Ectodermal cell (in vitro differentiated cells): ENCODE results near the gene SHMT1. TPM values are rescaled to one million over a fixed set of nuclear protein-coding genes. Genes with fewer than 3 reads are reported as not detected.
"Not testable (repeated sequence)": the region's sequence is repeated elsewhere in the genome, so short reads cannot be mapped to it uniquely, and the experiment has no call there.

ENCODE experiments used
- H3K27ac ChIP-seq: 2 replicates; pipeline ENCODE4 v1.7.0; 2013; ENCODE audit warnings: mild to moderate bottlenecking, low read depth, low read length; ENCODE audit not compliant: insufficient read depth, poor library complexity, severe bottlenecking
- H3K27me3 ChIP-seq: 2 replicates; pipeline ENCODE4 v1.7.0; 2013; ENCODE audit warnings: mild to moderate bottlenecking, low read length; ENCODE audit not compliant: insufficient read depth, control insufficient read depth, poor library complexity, severe bottlenecking
- H3K36me3 ChIP-seq: one replicate; pipeline ENCODE4 v1.7.0; 2013; ENCODE audit warnings: low read length; ENCODE audit not compliant: control insufficient read depth, insufficient read depth
- H3K4me1 ChIP-seq: one replicate; pipeline ENCODE4 v1.7.0; 2013; ENCODE audit warnings: low read length; ENCODE audit not compliant: control insufficient read depth, insufficient read depth
- H3K4me3 ChIP-seq: 2 replicates; pipeline ENCODE4 v1.7.0; 2013; ENCODE audit warnings: low read depth, low read length, control low read depth; ENCODE audit not compliant: insufficient read depth
- H3K9me3 ChIP-seq: 2 replicates; pipeline ENCODE4 v1.7.0; 2013; ENCODE audit warnings: mild to moderate bottlenecking, low read length, moderate library complexity; ENCODE audit not compliant: control insufficient read depth
- WGBS, 2 experiments: methylation state at CpG; one replicate each; pipeline ENCODE4 v1.1.7; 2013; ENCODE audit warnings: missing lambda C conversion rate in 2 of 2; 5-methylcytosine and 5-hydroxymethylcytosine counted together
- polyA plus RNA-seq, 4 experiments: library from polyadenylated mRNA; stranded (reverse); fragments of 50-300 nt; gene quantifications; one replicate each; pipeline ENCODE4 v1.2.3, GENCODE V29; 2013

Gene SHMT1
- 33.7 TPM for polyA plus RNA-seq (2013, experiment 1 of 4)
- polyA plus RNA-seq (2013, experiment 2 of 4): 32.4 TPM
- polyA plus RNA-seq (2013, experiment 3 of 4): 19.7 TPM
- 19.9 TPM for polyA plus RNA-seq (2013, experiment 4 of 4)

GRCh38 chr17:18363101-18364049 lies at the start of gene SHMT1:
Gene SHMT1, minus strand, starts transcription at chr17:18363550. Its CDS starts 7,569 bp downstream, at chr17:18355981.
- H3K36me3 ChIP-seq: peaks cover 4% of the 10 kb centered on the region
- H3K4me1 ChIP-seq: no peaks in the 10 kb centered on the region
- H3K4me3 ChIP-seq: peak within 1 kb of the TSS; percentile 87
- H3K27ac ChIP-seq: no peak within 1 kb of the TSS
- no peaks in the 10 kb centered on the region for H3K9me3 ChIP-seq
- no peaks in the 10 kb centered on the region for H3K27me3 ChIP-seq
- 1 to 2% methylated on average over 75 to 76 of the region's 76 CpGs for WGBS, 2 experiments

DNA sequence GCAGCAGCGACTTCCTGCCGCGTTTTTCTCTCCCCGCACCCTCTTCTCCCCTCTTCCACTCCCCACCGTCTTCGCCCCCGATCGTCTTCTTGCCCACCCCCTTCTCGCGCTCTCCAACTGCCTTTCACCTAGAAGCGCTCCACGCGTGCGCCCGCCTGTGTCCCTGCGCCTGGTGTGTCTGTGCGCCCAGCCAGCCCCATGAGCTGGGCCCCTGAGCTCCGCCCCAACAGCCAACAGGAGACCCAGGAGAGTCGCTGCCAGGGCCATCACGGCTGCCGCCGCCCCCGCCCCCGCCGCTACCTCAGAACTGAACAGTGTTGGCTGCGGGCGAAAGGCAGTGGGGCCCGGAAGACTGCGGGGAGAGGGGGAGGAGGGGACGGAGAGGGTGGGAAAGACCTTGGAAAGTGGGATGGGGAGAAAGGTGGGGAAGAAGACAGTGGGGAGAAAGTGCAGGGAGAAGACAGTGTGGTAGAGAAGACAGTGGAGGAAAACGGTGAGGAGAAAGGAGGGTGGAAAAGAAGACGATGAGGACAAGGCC lies 48.7 kb upstream of the SHMT1 start:
- WGBS, 2 experiments: no CpG with 5 or more reads among the region's 32 CpGs
- not testable (repeated sequence) for H3K9me3 ChIP-seq, H3K4me1 ChIP-seq, H3K27me3 ChIP-seq, H3K36me3 ChIP-seq, H3K27ac ChIP-seq
- peak overlapping the region; percentile 49 for H3K4me3 ChIP-seq

DNA sequence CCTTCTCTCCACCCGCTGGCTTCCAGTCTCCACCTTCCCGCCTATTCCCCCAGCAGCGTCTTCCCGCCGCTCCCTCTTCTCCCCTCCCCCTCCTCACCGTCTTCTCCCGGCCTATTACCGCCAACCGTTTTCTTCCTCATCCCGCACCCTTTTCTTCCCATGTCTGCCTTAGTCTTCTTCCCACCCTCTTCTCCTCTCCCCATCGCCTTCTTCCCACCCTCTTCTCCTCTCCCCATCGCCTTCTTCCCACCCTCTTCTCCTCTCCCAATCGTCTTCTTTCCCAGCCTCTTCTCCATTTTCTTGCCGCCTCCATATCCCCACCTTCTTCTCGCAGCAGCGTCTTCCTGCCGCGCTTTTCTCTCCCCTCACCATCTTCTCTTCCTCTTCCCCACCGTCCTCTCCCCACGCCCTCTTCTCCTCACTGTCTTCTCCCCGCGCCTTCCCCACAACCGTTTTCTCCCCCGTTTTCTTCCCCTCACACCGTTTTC lies 48.1 kb upstream of the SHMT1 start:
- H3K4me3 ChIP-seq: peak overlapping the region; percentile 49
- not testable (repeated sequence) for H3K4me1 ChIP-seq, H3K36me3 ChIP-seq, H3K27me3 ChIP-seq, H3K9me3 ChIP-seq
- 0% methylated on average over 23 of the region's 25 CpGs for WGBS, 2 experiments
- H3K27ac ChIP-seq: peak overlapping the region; percentile 79

DNA sequence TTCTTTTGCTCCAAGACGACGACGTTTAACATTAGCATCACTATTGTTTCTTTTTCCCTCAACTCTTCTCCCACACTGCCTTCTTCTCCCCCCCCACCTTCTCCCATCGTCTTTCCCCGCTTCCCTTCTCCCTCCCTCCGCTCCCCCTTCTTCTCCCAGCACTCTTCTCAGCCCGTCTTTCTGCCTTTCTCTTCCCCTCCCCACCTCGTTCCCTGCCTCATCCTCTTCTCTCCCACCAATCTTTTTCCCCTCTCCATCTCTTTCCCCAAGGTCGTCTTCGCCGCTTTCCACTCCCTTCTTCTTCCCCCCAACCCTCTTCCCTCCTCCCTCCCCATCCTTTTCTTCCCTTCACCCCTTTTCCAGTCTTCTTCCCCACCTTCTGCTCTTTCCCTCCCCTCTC lies 47.4 kb upstream of the SHMT1 start:
- not testable (repeated sequence) for H3K4me1 ChIP-seq, H3K9me3 ChIP-seq, H3K27me3 ChIP-seq, H3K36me3 ChIP-seq
- peak overlapping the region; percentile 44 for H3K27ac ChIP-seq
- WGBS, 2 experiments: 0% methylated on average over 11 of the region's 11 CpGs
- H3K4me3 ChIP-seq: peak overlapping the region; percentile 34

DNA sequence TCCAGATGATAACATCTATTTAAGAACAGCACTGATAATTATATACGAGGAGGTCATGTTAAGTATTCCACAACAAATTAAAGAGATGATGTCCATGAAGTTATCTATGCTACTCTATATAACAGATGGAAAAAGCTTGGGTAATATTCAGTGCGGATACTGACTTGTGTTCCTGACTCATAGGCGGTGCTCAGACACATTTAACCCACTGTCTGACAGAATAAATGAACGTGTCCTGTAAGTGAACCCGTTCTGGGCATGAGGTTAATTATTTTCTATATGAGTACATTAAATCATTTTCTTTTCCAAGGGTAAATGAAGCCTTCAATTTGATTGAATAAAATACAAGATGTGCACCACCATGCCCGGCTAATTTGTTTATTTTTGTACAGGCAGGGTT lies 46.0 kb upstream of the SHMT1 start:
- 79 to 89% methylated on average over 3 to 5 of the region's 6 CpGs for WGBS, 2 experiments
- H3K27ac ChIP-seq, H3K9me3 ChIP-seq, H3K4me1 ChIP-seq, H3K27me3 ChIP-seq, H3K4me3 ChIP-seq, H3K36me3 ChIP-seq: not testable (repeated sequence)

DNA sequence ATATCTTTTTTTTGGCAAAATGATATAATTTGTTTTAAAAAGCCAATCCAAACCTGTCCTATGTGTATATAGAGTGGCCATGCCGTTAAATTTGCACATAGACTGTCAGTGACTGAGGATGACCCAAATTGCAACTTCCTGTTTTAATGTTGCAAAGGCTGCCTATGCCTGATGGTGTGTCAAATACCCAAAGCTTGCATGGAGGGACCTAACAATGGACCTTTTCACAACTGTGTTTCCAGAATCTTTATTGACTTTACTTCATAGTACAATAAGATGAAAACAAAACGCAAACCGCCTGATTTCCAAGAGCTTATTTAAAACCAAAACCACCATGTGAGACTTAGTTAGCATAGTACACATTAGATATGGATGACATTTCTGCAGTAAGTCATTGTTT lies 45.6 kb upstream of the SHMT1 start:
- not testable (repeated sequence) for H3K4me1 ChIP-seq, H3K9me3 ChIP-seq, H3K27me3 ChIP-seq, H3K4me3 ChIP-seq, H3K27ac ChIP-seq, H3K36me3 ChIP-seq
- WGBS, 2 experiments: 62 to 63% methylated on average over 2 to 3 of the region's 3 CpGs

DNA sequence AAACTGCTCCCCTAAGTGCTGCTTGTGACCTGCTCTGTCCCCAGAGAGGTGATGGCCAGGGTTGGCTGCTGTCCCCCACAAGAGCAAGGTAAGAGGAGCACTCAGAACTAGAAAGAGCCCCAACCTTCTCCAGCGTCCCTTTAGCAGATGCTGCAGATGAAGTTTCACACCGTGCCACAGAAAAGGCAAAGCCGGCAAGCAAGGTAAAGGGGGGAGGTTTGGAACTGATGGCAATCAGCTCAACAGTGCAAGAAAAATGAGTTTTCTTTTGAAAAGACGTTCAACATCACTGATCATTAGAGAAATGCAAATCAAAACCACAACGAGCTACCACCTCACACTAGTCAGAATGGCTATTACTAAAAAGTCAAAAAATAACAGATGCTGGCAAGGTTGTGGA lies 40.3 kb upstream of the SHMT1 start:
- not testable (repeated sequence) for H3K36me3 ChIP-seq, H3K9me3 ChIP-seq, H3K27me3 ChIP-seq, H3K4me3 ChIP-seq, H3K4me1 ChIP-seq, H3K27ac ChIP-seq
- no CpG with 5 or more reads among the region's 5 CpGs for WGBS, 2 experiments

GRCh38 chr17:18403166-18403565 lies 39.8 kb upstream of the SHMT1 start:
- H3K27ac ChIP-seq, H3K27me3 ChIP-seq, H3K4me3 ChIP-seq, H3K36me3 ChIP-seq, H3K4me1 ChIP-seq, H3K9me3 ChIP-seq: not testable (repeated sequence)
- 60 to 69% methylated on average over 4 of the region's 5 CpGs for WGBS, 2 experiments

DNA sequence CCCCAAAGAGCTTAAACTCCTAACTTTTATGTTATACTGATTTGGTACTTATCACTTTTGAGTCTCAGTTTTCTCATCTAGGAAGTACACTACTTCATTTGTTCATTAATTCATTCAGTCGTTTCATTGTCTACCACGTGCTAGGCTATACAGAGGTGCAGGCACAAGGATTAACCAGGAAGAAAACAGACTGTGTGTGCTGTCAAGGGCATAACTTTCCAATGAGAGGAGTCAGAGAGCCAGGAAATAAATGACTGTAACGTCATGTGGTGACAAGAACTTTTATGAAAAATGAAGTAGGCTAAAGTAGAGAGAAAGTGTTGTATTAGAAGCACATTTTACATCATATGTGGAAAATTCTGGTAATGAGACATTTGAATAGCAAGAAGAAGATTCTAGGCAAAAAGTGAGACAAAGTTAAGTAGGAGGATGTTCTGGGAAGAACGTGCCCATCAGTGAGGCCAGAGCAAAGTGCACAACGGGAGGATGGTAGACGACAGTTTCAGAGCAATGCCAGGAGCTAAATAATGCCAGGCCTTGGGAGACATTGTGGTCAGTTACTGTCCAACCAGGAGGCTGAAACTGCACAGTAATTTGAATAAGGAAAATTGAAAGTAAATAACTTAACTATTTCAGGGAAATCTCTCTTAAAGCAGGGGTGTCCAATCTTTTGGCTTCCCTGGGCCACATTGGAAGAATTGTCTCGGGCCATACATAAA lies 38.7 kb upstream of the SHMT1 start:
- H3K36me3 ChIP-seq, H3K9me3 ChIP-seq, H3K4me1 ChIP-seq, H3K27me3 ChIP-seq, H3K4me3 ChIP-seq, H3K27ac ChIP-seq: not testable (repeated sequence)
- 95 to 96% methylated on average over 5 of the region's 7 CpGs for WGBS, 2 experiments

DNA sequence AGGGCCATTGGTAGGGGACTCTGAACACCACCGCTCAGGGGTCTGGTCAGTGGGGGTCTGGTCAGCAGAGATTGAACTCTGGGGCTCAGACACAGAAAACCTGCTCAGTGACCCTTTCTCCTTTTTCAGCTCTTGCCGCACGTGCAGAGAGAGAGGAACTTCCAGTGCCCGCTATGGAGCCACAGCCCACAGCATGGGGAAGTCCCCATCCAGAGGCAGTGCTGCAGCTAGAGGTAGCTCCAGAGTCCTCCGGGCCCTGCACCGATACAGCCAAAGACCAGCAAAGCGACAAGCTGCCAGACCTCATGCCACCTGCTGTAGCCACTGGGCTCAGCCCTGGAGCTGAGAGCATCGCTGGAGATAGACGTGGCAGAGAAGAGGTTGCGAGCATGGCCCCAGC lies 25.4 kb upstream of the SHMT1 start:
- H3K27ac ChIP-seq, H3K4me1 ChIP-seq, H3K36me3 ChIP-seq, H3K4me3 ChIP-seq, H3K9me3 ChIP-seq, H3K27me3 ChIP-seq: not testable (repeated sequence)
- WGBS, 2 experiments: 30 to 67% methylated on average over 1 to 2 of the region's 10 CpGs
